CD4-positive, alpha-beta T cell (primary cell): ENCODE results near the gene PHAF1. TPM values are rescaled to one million over a fixed set of nuclear protein-coding genes. Genes with fewer than 3 reads are reported as not detected.

Experiments
- ATAC-seq: fragments of 200-7000 bp; cut with Tn5 transposase; one replicate; pipeline ENCODE4 v1.10.0; 2022; ENCODE audit warnings: mild to moderate bottlenecking; ENCODE audit not compliant: poor library complexity
- CTCF ChIA-PET: fragments of 350-600 bp; sonication (Branson Sonifier 250); formaldehyde crosslinking; loops from one replicate; lab custom pipeline; 2021; ENCODE audit warnings: antibody characterized with exemption, inconsistent platforms; lab: Charles Lee
- POLR2A ChIA-PET: fragments of 350-600 bp; sonication (Branson Sonifier 250); formaldehyde crosslinking; loops from one replicate; lab custom pipeline; 2021; ENCODE audit warnings: antibody characterized with exemption, inconsistent platforms; lab: Charles Lee
- DNase-seq, 14 experiments: peaks; one replicate each; pipeline ENCODE4 v3.0.0-alpha.2; 2013 to 2020; ENCODE audit warnings: mixed read lengths in 2 of 14
- H3K27ac ChIP-seq, 2 donors: one replicate each; pipeline versions ENCODE4 v1.5.1 to v1.7.0; 2013; ENCODE audit warnings: low read length in 2 of 2, low read depth in 1 of 2, mild to moderate bottlenecking in 1 of 2
- H3K27me3 ChIP-seq, 2 experiments: 1 replicate in 1 of 2; 2 replicates in 1 of 2; pipeline versions ENCODE4 v1.6.1 to v1.7.0; 2013; ENCODE audit warnings: low read length in 2 of 2, control low read depth in 1 of 2, mild to moderate bottlenecking in 1 of 2, moderate library complexity in 1 of 2; ENCODE audit not compliant: insufficient read depth in 2 of 2, control insufficient read depth in 1 of 2
- H3K36me3 ChIP-seq: one replicate; pipeline ENCODE4 v1.6.1; 2013; ENCODE audit warnings: low read length, control low read depth; ENCODE audit not compliant: insufficient read depth
- H3K4me1 ChIP-seq: one replicate; pipeline ENCODE4 v1.6.1; 2013; ENCODE audit warnings: low read length, control low read depth; ENCODE audit not compliant: insufficient read depth
- H3K4me3 ChIP-seq: one replicate; pipeline ENCODE4 v1.5.1; 2013; ENCODE audit warnings: mild to moderate bottlenecking, low read length, moderate library complexity
- H3K9me3 ChIP-seq, 2 experiments: 1 replicate in 1 of 2; 2 replicates in 1 of 2; pipeline versions ENCODE4 v1.6.1 to v1.7.0; 2013; ENCODE audit warnings: low read length in 2 of 2, mild to moderate bottlenecking in 2 of 2, control low read depth in 1 of 2, moderate library complexity in 1 of 2; ENCODE audit not compliant: control insufficient read depth in 1 of 2, insufficient read depth in 1 of 2
- H3K27ac Mint-ChIP-seq: one replicate; pipeline ENCODE4 v1.8.0; 2020; ENCODE audit warnings: mixed read lengths
- H3K27me3 Mint-ChIP-seq: one replicate; pipeline ENCODE4 v1.8.0; 2021; ENCODE audit warnings: mixed read lengths
- H3K36me3 Mint-ChIP-seq: one replicate; pipeline ENCODE4 v1.8.0; 2021; ENCODE audit warnings: low read depth, mixed read lengths
- H3K4me1 Mint-ChIP-seq: one replicate; pipeline ENCODE4 v1.8.0; 2021; ENCODE audit warnings: low read depth, mixed read lengths
- H3K4me3 Mint-ChIP-seq: one replicate; pipeline ENCODE4 v1.8.0; 2020; ENCODE audit warnings: mild to moderate bottlenecking, mixed read lengths
- H3K9me3 Mint-ChIP-seq: one replicate; pipeline ENCODE4 v1.8.0; 2020; ENCODE audit warnings: mixed read lengths
- intact Hi-C, 2 experiments: fragments of 100-400 bp; cut with DNase I in 1 of 2; cut with micrococcal nuclease in 1 of 2; formaldehyde crosslinking; loops; one replicate each; pipeline versions ENCODE4 v1.15.1 to v1.9.0; 2023 to 2025; cut with DNase I, micrococcal nuclease
- total RNA-seq, 174 experiments: library from RNA in 2 of 174; stranded (reverse) in 2 of 174; gene quantifications; one replicate each; pipeline ENCODE4 v1.2.3 and lab custom pipeline; 2021 to 2026
- TF ChIP-seq, protein P1 (sequence below): fragments of 200-600 bp; IDR thresholded peaks from one replicate; pipeline ENCODE4 v1.8.0; 2022; ENCODE audit warnings: antibody characterized with exemption, mild to moderate bottlenecking

PHAF1 gene
- total RNA-seq, 2 experiments from 2014 or later: 10.6 to 10.8 TPM

DNA sequence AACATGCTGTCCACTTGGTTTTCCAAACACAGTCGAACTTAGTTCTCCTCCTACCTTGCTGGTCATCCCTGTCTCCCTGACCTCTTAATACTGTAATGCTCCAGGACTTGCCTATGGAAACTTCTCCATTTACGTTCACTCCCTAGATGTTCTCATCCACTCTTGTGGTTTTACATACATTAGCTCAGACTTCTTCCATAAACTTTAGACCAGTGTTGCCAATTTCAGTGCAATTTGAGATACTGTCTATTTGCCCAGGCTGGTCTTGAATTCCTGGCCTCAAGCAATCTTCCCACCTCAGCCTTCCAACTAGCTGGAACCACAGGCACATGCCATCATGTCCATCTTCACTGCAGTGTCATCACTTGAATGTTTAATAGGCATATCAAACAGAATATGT, 72.5 kb downstream of the PHAF1 start:
- intact Hi-C loops: loop anchor here (2.0 to 10.0 kb wide), 4 partner anchors 19 to 167 kb away; partner anchors contain the start of gene PHAF1 (in 1 of the 2)
- ChIA-PET CTCF (interaction anchor here (1.5 to 1.7 kb wide), 2 partner anchors 27 to 228 kb away, joined by 5 to 6 read pairs; no protein-coding TSS in a partner anchor), POLR2A (interaction anchor here (2.5 to 5.2 kb wide), 2 partner anchors 10 to 21 kb away, joined by 6 to 51 read pairs; partner anchors contain the start of genes E2F4, FBXL8 and TRADD)
- TF ChIP-seq, protein P1, sequence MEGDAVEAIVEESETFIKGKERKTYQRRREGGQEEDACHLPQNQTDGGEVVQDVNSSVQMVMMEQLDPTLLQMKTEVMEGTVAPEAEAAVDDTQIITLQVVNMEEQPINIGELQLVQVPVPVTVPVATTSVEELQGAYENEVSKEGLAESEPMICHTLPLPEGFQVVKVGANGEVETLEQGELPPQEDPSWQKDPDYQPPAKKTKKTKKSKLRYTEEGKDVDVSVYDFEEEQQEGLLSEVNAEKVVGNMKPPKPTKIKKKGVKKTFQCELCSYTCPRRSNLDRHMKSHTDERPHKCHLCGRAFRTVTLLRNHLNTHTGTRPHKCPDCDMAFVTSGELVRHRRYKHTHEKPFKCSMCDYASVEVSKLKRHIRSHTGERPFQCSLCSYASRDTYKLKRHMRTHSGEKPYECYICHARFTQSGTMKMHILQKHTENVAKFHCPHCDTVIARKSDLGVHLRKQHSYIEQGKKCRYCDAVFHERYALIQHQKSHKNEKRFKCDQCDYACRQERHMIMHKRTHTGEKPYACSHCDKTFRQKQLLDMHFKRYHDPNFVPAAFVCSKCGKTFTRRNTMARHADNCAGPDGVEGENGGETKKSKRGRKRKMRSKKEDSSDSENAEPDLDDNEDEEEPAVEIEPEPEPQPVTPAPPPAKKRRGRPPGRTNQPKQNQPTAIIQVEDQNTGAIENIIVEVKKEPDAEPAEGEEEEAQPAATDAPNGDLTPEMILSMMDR: no peak
- H3K4me3 Mint-ChIP-seq: no peak overlapping the region
- H3K4me1 Mint-ChIP-seq: peaks cover 25% of the 10 kb centered on the region
- no peak overlapping the region for H3K27ac ChIP-seq
- peaks cover 0 to 12% of the 10 kb centered on the region in 2 experiments for H3K27me3 ChIP-seq
- H3K27me3 Mint-ChIP-seq: peaks cover 12% of the 10 kb centered on the region
- ATAC-seq: no peak
- H3K9me3 Mint-ChIP-seq: no peaks in the 10 kb centered on the region
- no peaks in the 10 kb centered on the region for H3K36me3 Mint-ChIP-seq
- H3K4me1 ChIP-seq: peaks cover 41% of the 10 kb centered on the region
- DNase-seq: no peak
- no peaks in the 10 kb centered on the region for H3K9me3 ChIP-seq
- H3K4me3 ChIP-seq: no peak overlapping the region
- H3K27ac Mint-ChIP-seq: no peak overlapping the region
- H3K36me3 ChIP-seq: no peaks in the 10 kb centered on the region

DNA sequence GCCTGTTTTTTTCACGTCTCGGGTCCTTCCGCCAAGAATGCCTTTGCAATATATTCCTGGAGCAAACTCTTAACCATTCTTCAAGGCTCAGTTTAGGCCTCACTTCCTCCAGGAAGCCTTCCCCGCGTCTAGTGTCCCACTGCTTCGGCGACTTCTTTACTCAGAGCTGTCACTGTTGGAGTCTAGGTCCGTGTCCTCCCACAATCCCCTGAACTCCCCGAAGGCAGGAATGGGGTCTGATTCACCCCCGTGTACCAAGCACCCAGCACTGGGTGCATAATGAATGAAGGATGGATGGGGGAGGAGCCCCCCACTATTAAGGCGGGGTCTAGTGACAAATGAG, 73.5 kb downstream of the PHAF1 start:
- Mint-ChIP-seq H3K27me3 (peaks cover 7% of the 10 kb centered on the region), H3K4me1 (peaks cover 18% of the 10 kb centered on the region), H3K36me3 (no peaks in the 10 kb centered on the region), H3K27ac (no peak overlapping the region), H3K4me3 (no peak overlapping the region), H3K9me3 (no peaks in the 10 kb centered on the region)
- DNase-seq: no peak
- CTCF ChIA-PET: interaction anchor here (1.5 to 1.7 kb wide), 3 partner anchors 23 to 229 kb away, joined by 5 to 6 read pairs (median 5); partner anchors contain the start of genes FBXL8 and TRADD
- Histone ChIP-seq H3K36me3 (no peaks in the 10 kb centered on the region), H3K27ac (peak overlapping the region; percentile 87 to 89), H3K9me3 (no peaks in the 10 kb centered on the region), H3K27me3 (peaks cover 0 to 6% of the 10 kb centered on the region in 2 experiments), H3K4me1 (peaks cover 32% of the 10 kb centered on the region), H3K4me3 (peak overlapping the region; percentile 86)
- ATAC-seq: no peak
- POLR2A ChIA-PET: interaction anchor here (0.8 to 5.2 kb wide), 5 partner anchors 9 to 165 kb away, joined by 3 to 51 read pairs (median 6); partner anchors contain the start of genes E2F4, FBXL8, TMEM208 and TRADD
- TF ChIP-seq, protein P1: no peak
- intact Hi-C loops: loop anchor here (2.0 to 10.0 kb wide), 4 partner anchors 20 to 168 kb away; partner anchors contain the start of gene PHAF1 (in 1 of the 2)

DNA sequence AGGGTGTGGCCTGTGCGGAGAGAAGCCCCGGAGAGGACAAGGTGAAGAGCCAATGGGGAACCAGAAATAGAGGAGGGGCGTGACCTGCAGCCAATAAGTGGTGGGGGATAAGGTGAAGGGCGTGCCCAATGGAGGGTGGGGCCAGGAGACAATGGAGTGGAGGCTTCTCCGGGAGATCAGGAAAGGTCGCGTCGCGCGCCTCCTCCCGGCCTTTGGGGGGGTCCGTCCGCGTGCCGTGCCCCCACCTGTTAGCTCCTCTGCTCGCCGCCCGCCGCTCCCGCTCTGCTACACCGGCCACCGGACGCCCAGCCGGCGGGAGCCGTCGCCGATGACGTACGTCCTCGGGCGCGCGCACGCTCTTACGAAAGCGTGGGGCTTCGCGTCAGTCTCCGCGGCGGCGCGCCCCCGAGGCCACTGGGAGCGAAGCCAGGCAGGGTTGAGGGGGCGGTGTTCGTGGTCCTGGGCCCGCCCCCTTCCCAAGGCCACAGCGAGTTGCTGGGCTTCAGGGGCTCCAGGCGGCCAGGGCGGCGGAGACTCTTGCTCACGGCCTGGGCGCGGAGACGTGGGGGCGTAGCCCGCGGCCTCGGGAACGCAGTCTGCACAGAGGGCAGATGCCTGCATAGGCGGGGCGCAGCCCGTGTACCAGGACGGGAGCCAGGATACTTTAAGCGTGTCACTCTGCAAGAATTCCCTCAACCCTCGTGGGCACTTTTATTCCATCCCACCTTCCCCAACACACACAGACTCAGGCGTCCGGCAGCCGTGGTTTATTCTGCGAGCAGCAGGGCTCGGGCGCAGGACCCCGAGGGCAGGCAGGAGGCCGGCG, 74.1 kb downstream of the PHAF1 start, which contains the start of gene MATCAP1:
Gene MATCAP1 (minus strand): TSS at position 337 of the 826 bp plus-strand sequence. CDS start 3,353 bp downstream, outside the sequence.
- ChIA-PET POLR2A (interaction anchor here (0.6 to 5.2 kb wide), 8 partner anchors 9 to 249 kb away, joined by 3 to 51 read pairs (median 6); partner anchors contain the start of genes CIAO2B, E2F4, FBXL8 and TMEM208), CTCF (interaction anchor here (1.0 to 2.5 kb wide), 5 partner anchors 24 to 230 kb away, joined by 3 to 16 read pairs (median 5); partner anchors contain the start of genes FBXL8 and TRADD)
- Histone ChIP-seq H3K36me3 (no peaks in the 10 kb centered on the region), H3K27me3 (peaks cover 0 to 6% of the 10 kb centered on the region in 2 experiments), H3K27ac (peak within 1 kb of the TSS; percentile 87 to 89), H3K4me1 (peaks cover 26% of the 10 kb centered on the region), H3K4me3 (peak within 1 kb of the TSS; percentile 86), H3K9me3 (no peaks in the 10 kb centered on the region)
- peak; percentile 83 to 98 (median 89) for DNase-seq
- H3K9me3 Mint-ChIP-seq: no peaks in the 10 kb centered on the region
- peaks cover 3% of the 10 kb centered on the region for H3K27me3 Mint-ChIP-seq
- H3K4me3 Mint-ChIP-seq: peak within 1 kb of the TSS; percentile 94
- peak within 1 kb of the TSS; percentile 90 for H3K27ac Mint-ChIP-seq
- H3K4me1 Mint-ChIP-seq: peaks cover 15% of the 10 kb centered on the region
- TF ChIP-seq, protein P1: no peak
- H3K36me3 Mint-ChIP-seq: no peaks in the 10 kb centered on the region
- ATAC-seq: peak; percentile 94
- intact Hi-C loops: loop anchor here (2.0 to 10.0 kb wide), 5 partner anchors 21 to 237 kb away; partner anchors contain the start of gene PHAF1 (in 1 of the 2)
